Esophagus muscularis mucosa (tissue), 4 donors: ENCODE measurements around the gene DYNC1I1. TPM values are rescaled to one million over a fixed set of nuclear protein-coding genes. Genes with fewer than 3 reads are reported as not detected.

Source experiments
- DNase-seq: peaks from one replicate; pipeline ENCODE4 v3.0.0-alpha.2; 2017; ENCODE audit errors: extremely low spot score
- H3K27ac ChIP-seq, 4 donors: fragments of 200-600 bp; sonication (generic); replicated peaks in 1 of 4; 1 replicate in 3 of 4; 2 replicates in 1 of 4; pipeline ENCODE4 v1.5.1; 2016 to 2019; ENCODE audit warnings: mild to moderate bottlenecking in 1 of 4
- H3K27me3 ChIP-seq, 4 donors: fragments of 200-600 bp; sonication (generic); one replicate each; pipeline versions ENCODE4 v1.5.1 to v1.6.0; 2016 to 2019
- H3K36me3 ChIP-seq, 4 donors: fragments of 200-600 bp; sonication (generic); one replicate each; pipeline ENCODE4 v1.5.1; 2016 to 2019
- H3K4me1 ChIP-seq, 4 donors: fragments of 200-600 bp; sonication (generic); one replicate each; pipeline ENCODE4 v1.5.1; 2016 to 2019
- H3K4me3 ChIP-seq, 4 donors: fragments of 200-600 bp; sonication (generic); 1 replicate in 2 of 4; 2 replicates in 2 of 4; pipeline ENCODE4 v1.5.1; 2016 to 2019; ENCODE audit warnings: mild to moderate bottlenecking in 4 of 4, moderate library complexity in 1 of 4
- H3K9me3 ChIP-seq, 4 donors: fragments of 200-600 bp; sonication (generic); 1 replicate in 3 of 4; 2 replicates in 1 of 4; pipeline ENCODE4 v1.5.1; 2016 to 2019
- CTCF ChIP-seq, 3 experiments: fragments of 200-600 bp in 2 of 3; fragments of 450-650 bp in 1 of 3; sonication (generic) in 2 of 3; IDR thresholded peaks; one replicate each; pipeline ENCODE4 v1.5.1; 2017 to 2019; ENCODE audit warnings: antibody characterized with exemption in 3 of 3, mild to moderate bottlenecking in 2 of 3, moderate library complexity in 1 of 3
- EP300 ChIP-seq: sonication (generic); formaldehyde crosslinking; IDR thresholded peaks from one replicate; pipeline ENCODE4 v1.6.1; 2017; ENCODE audit warnings: antibody characterized with exemption
- POLR2A ChIP-seq: fragments of 450-650 bp; IDR thresholded peaks from one replicate; pipeline ENCODE4 v1.6.1; 2017; ENCODE audit warnings: antibody characterized with exemption, moderate library complexity, mild to moderate bottlenecking, low read depth
- POLR2AphosphoS5 ChIP-seq, 2 donors: sonication (generic); formaldehyde crosslinking; IDR thresholded peaks; one replicate each; pipeline ENCODE4 v1.6.1; 2017; ENCODE audit warnings: antibody characterized with exemption in 2 of 2
- WGBS: methylation state at CpG from one replicate; pipeline ENCODE4 v1.1.5; 2018; 5-methylcytosine and 5-hydroxymethylcytosine counted together
- intact Hi-C: fragments of 100-400 bp; cut with DNase I; formaldehyde crosslinking; loops from one replicate; pipeline ENCODE4 v1.15.1; 2023
- total RNA-seq, 4 donors: library from RNA; depleted of rRNA; stranded (reverse); fragments of >200 nt; gene quantifications; one replicate each; pipeline versions ENCODE4 v1.1.0 to v1.2.1, GENCODE V29; 2016

Gene DYNC1I1
- total RNA-seq, 4 donors from 2014 or later: 8.7 to 16.4 (median 12.3) TPM

DNA sequence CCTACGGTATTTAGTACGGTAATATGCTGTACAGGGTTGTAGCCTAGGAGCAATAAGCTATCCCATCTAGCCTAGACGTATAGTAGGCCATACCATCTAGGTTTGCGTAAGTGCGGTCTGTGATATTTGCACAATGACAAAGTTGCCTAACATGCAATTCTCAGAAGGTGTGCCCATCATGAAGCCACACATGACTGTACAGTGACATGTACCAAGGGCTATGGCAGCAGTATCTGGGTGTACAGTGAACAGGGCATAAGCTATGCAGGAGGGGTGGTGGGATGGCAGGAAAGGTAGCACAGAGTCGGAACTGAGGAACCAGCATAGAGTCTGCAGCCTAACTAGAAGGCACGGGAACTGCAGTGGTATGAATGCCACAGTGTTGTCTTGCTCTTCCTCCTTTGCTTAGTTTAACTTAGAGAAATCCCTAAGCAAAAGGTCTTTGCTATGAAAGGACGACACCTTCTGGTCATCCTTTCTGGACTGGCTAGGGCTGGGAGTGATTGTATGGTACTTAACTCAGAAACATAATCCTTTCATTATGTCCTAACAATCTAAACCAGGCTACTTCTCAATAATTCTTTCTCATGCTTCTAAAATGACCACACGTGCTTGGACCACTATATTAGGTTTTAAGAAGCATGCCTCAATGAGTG lies 93.5 kb downstream of the DYNC1I1 start:
- no peaks in the 10 kb centered on the region for H3K4me1 ChIP-seq
- no peaks in the 10 kb centered on the region for H3K36me3 ChIP-seq
- no peak for DNase-seq
- no peak overlapping the region for H3K27ac ChIP-seq
- no peak overlapping the region for H3K4me3 ChIP-seq
- 78% methylated on average over 9 of the region's 9 CpGs for WGBS
- intact Hi-C loops: no loop called here
- TF ChIP-seq CTCF (IDR thresholded peaks at IDR 0.05) (no peak), EP300 (no peak), POLR2AphosphoS5 (IDR thresholded peaks at IDR 0.05) (no peak)
- H3K27me3 ChIP-seq: no peaks in the 10 kb centered on the region
- no peaks in the 10 kb centered on the region for H3K9me3 ChIP-seq

- intact Hi-C loops: no loop called here
- Histone ChIP-seq H3K9me3 (no peaks in the 10 kb centered on the region), H3K4me1 (no peaks in the 10 kb centered on the region), H3K36me3 (peaks cover 0 to 4% (median 0%) of the 10 kb centered on the region in 4 donors), H3K4me3 (no peak overlapping the region), H3K27me3 (no peaks in the 10 kb centered on the region), H3K27ac (no peak overlapping the region)
- DNase-seq: no peak
- 0% methylated on average over 1 of the region's 3 CpGs for WGBS
- TF ChIP-seq POLR2AphosphoS5 (IDR thresholded peaks at IDR 0.05) (no peak), CTCF (IDR thresholded peaks at IDR 0.05) (no peak), POLR2A (no peak), EP300 (no peak)
Observed at GRCh38 chr7:95867309-95867708, 95.0 kb downstream of the DYNC1I1 start.

DNA sequence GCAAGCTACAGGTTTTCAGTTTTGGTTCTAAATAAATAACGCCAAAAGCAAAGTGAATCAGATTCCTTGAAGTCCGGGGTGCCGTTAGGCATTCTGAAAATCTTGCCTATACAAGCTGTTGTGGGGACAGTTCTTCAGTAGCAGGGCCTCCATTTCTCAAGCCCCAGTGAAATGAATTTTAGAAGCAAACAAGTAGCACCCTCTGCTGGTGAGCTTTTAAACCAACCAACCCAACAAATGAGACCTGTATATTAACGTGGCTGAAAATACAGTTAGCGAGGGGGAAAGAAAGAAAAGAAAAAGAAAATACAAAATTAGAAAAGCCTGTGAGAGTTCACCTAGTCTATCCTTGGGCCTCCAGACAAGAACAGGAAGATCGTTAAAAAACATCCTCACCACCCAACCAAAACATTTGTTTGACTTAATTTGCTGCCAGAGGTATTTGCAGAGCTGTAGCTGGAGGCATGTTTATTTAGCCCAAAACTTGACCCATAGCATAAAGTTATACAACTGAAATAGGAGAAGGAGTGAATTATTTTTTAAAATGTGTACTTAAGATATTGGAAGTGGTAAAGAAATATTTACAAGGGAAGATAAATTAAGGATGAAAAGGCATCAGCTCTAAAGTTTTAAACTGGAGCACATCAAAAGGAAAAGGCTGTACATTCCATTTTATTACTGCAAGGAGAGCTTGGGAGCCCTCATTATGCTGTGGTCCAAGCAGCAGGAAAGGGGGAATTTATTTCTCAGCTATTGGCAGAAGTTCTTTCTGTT lies 98.9 kb downstream of the DYNC1I1 start:
- Histone ChIP-seq H3K9me3 (no peaks in the 10 kb centered on the region), H3K4me1 (peaks cover 0 to 12% (median 8%) of the 10 kb centered on the region in 4 donors), H3K27me3 (no peaks in the 10 kb centered on the region), H3K27ac (no peak overlapping the region), H3K4me3 (no peak overlapping the region), H3K36me3 (peaks cover 0 to 12% (median 3%) of the 10 kb centered on the region in 4 donors)
- TF ChIP-seq EP300 (no peak), POLR2AphosphoS5 (IDR thresholded peaks at IDR 0.05) (no peak), CTCF (IDR thresholded peaks at IDR 0.05) (peak; percentile 55 to 64 (median 56)), POLR2A (no peak)
- 21% methylated on average over 6 of the region's 6 CpGs for WGBS
- no peak for DNase-seq
- intact Hi-C loops: loop anchor here (2.0 to 10.0 kb wide), 2 partner anchors 148 to 356 kb away; no protein-coding TSS in a partner anchor

DNA sequence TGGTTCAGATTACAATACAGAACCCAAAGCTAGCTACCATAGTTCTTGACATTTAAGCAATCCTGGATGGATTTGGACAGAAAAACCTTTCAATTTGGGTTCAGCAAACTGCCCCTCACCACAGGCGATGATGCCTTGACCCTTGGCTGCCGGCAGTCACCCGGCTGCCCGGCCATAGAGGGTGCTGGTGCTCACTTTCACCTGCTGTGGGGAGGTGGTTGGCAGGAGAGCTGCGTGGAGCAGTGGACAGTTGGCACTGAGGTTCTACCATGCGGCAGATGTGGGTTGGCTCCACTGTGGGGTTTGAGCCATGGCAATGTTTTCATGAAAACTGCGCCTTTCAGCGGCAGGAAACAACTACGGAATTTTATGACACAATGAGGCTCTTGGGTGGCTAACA lies 99.5 kb downstream of the DYNC1I1 start:
- no peak for TF ChIP-seq EP300
- no peak for TF ChIP-seq POLR2AphosphoS5 (IDR thresholded peaks at IDR 0.05)
- TF ChIP-seq POLR2A: no peak
- no peak for TF ChIP-seq CTCF (IDR thresholded peaks at IDR 0.05)
- intact Hi-C loops: loop anchor here (2.0 to 10.0 kb wide), 2 partner anchors 149 to 357 kb away; no protein-coding TSS in a partner anchor
- 88% methylated on average over 9 of the region's 9 CpGs for WGBS

More for the DNA sequence above, 99.5 kb downstream of the DYNC1I1 start:
- Histone ChIP-seq H3K4me1 (peaks cover 0 to 12% (median 8%) of the 10 kb centered on the region in 4 donors), H3K9me3 (no peaks in the 10 kb centered on the region), H3K27ac (no peak overlapping the region), H3K36me3 (peaks cover 0 to 12% (median 3%) of the 10 kb centered on the region in 4 donors), H3K27me3 (no peaks in the 10 kb centered on the region), H3K4me3 (no peak overlapping the region)
- no peak for DNase-seq
